H1 (cell line): Measurements from ENCODE around the gene NEURL1B. TPM values are rescaled to one million over a fixed set of nuclear protein-coding genes. Genes with fewer than 3 reads are reported as not detected.

ENCODE experiments used
- CTCF ChIA-PET: fragments of 300-600 bp; sonication (Branson Sonifier 250); formaldehyde crosslinking; loops from one replicate; lab custom pipeline; 2021; ENCODE audit not compliant: partially characterized antibody; lab: Charles Lee
- POLR2A ChIA-PET: fragments of 300-600 bp; sonication (Branson Sonifier 250); formaldehyde crosslinking; loops from one replicate; lab custom pipeline; 2021; ENCODE audit warnings: inconsistent platforms; ENCODE audit not compliant: partially characterized antibody; lab: Charles Lee
- DNase-seq, 2 experiments: peaks; one replicate each; pipeline versions ENCODE4 v3.0.0 to v3.0.0-alpha.2; 2010 to 2022; ENCODE audit warnings: low spot score in 2 of 2, low read depth in 1 of 2, mixed read lengths in 1 of 2
- FAIRE-seq: peaks from 2 replicates; lab custom pipeline; 2011; peaks lifted over from hg19 to GRCh38; lab: Jason Lieb, UNC
- H2AFZ ChIP-seq: 2 replicates; pipeline ENCODE4 v1.8.1; 2012; ENCODE audit warnings: low read length, inconsistent platforms
- H2AK5ac ChIP-seq: 2 replicates; pipeline ENCODE4 v1.6.1; 2013; ENCODE audit warnings: low read depth, low read length
- H2BK120ac ChIP-seq: replicated peaks from 2 replicates; pipeline ENCODE3; 2013; ENCODE audit warnings: low read depth, low read length, inconsistent platforms
- H2BK12ac ChIP-seq: 2 replicates; pipeline ENCODE4 v1.6.1; 2013; ENCODE audit warnings: low read depth, low read length
- H2BK15ac ChIP-seq: 2 replicates; pipeline ENCODE4 v1.6.1; 2013; ENCODE audit warnings: low read length
- H2BK20ac ChIP-seq: 2 replicates; pipeline ENCODE4 v1.6.1; 2013; ENCODE audit warnings: low read length
- H2BK5ac ChIP-seq: 2 replicates; pipeline ENCODE4 v1.6.1; 2013; ENCODE audit warnings: low read depth, low read length
- H3K14ac ChIP-seq: 2 replicates; pipeline ENCODE4 v1.6.1; 2013; ENCODE audit warnings: inconsistent platforms; ENCODE audit not compliant: insufficient read length
- H3K18ac ChIP-seq: 2 replicates; pipeline ENCODE4 v1.6.1; 2013; ENCODE audit warnings: low read length; ENCODE audit errors: extremely low read depth
- H3K23ac ChIP-seq: 2 replicates; pipeline ENCODE4 v1.6.1; 2013; ENCODE audit warnings: inconsistent platforms; ENCODE audit not compliant: insufficient read length
- H3K23me2 ChIP-seq: 2 replicates; pipeline ENCODE4 v1.6.1; 2013; ENCODE audit warnings: low read depth, low read length
- H3K27ac ChIP-seq: 2 replicates; pipeline ENCODE4 v1.6.1; 2011; ENCODE audit warnings: low read depth, low read length, inconsistent platforms
- H3K27me3 ChIP-seq, 4 experiments: replicated peaks in 1 of 4; 1 replicate in 1 of 4; 2 replicates in 3 of 4; pipeline versions ENCODE4 v1.6.1 to v1.8.1; 2011 to 2013; ENCODE audit warnings: low read length in 3 of 4, mild to moderate bottlenecking in 3 of 4, inconsistent platforms in 2 of 4, mixed read lengths in 2 of 4, moderate library complexity in 1 of 4; ENCODE audit not compliant: control insufficient read depth in 3 of 4, insufficient read depth in 3 of 4; ENCODE audit errors: extremely low read depth in 1 of 4
- H3K36me3 ChIP-seq, 4 experiments: 2 replicates each; pipeline versions ENCODE4 v1.6.1 to v1.8.1; 2011 to 2013; ENCODE audit warnings: mild to moderate bottlenecking in 4 of 4, low read length in 3 of 4, moderate library complexity in 2 of 4, control low read depth in 1 of 4, inconsistent platforms in 1 of 4; ENCODE audit not compliant: insufficient read depth in 4 of 4, control insufficient read depth in 2 of 4
- H3K4ac ChIP-seq: replicated peaks from 2 replicates; pipeline ENCODE3; 2013; ENCODE audit warnings: low read length, low read depth, mixed read lengths, inconsistent platforms; ENCODE audit not compliant: insufficient read length
- H3K4me1 ChIP-seq, 4 experiments: replicated peaks in 1 of 4; 1 replicate in 1 of 4; 2 replicates in 3 of 4; pipeline versions ENCODE4 v1.6.1 to v1.8.1; 2011 to 2013; ENCODE audit warnings: low read length in 3 of 4, inconsistent platforms in 2 of 4, mixed read lengths in 1 of 4; ENCODE audit not compliant: insufficient read depth in 4 of 4, control insufficient read depth in 3 of 4
- H3K4me2 ChIP-seq, 2 experiments: 2 replicates each; pipeline versions ENCODE4 v1.6.1 to v1.8.1; 2011 to 2013; ENCODE audit warnings: low read depth in 2 of 2, low read length in 2 of 2, control low read depth in 1 of 2, inconsistent platforms in 1 of 2, mild to moderate bottlenecking in 1 of 2; ENCODE audit not compliant: insufficient read depth in 1 of 2
- H3K4me3 ChIP-seq, 4 experiments: fragments of 200-600, 300-600 bp in 1 of 4; sonication (generic), shearing (Covaris generic), sonication (Bioruptor Twin) in 1 of 4; 2 replicates each; pipeline versions ENCODE4 v1.5.1 to v1.8.1; 2011 to 2016; ENCODE audit warnings: low read length in 4 of 4, low read depth in 3 of 4, control low read depth in 2 of 4, inconsistent platforms in 2 of 4, mild to moderate bottlenecking in 2 of 4, mixed read lengths in 1 of 4, moderate library complexity in 1 of 4; ENCODE audit not compliant: insufficient read depth in 2 of 4; ENCODE audit errors: extremely low read depth in 1 of 4
- H3K56ac ChIP-seq: replicated peaks from 2 replicates; pipeline ENCODE3; 2013; ENCODE audit warnings: low read depth, mild to moderate bottlenecking, mixed read lengths, low read length, inconsistent platforms; ENCODE audit not compliant: insufficient read length
- H3K79me1 ChIP-seq: 2 replicates; pipeline ENCODE4 v1.6.1; 2013; ENCODE audit warnings: low read depth, low read length, control low read depth
- H3K79me2 ChIP-seq, 2 experiments: 2 replicates each; pipeline versions ENCODE4 v1.6.1 to v1.8.1; 2012 to 2013; ENCODE audit warnings: low read length in 2 of 2, mild to moderate bottlenecking in 2 of 2, inconsistent platforms in 1 of 2; ENCODE audit not compliant: insufficient read depth in 2 of 2, control insufficient read depth in 1 of 2
- H3K9ac ChIP-seq, 4 experiments: replicated peaks in 1 of 4; 1 replicate in 1 of 4; 2 replicates in 3 of 4; pipeline versions ENCODE4 v1.6.1 to v1.8.1; 2011 to 2013; ENCODE audit warnings: low read depth in 3 of 4, low read length in 3 of 4, control low read depth in 2 of 4, mild to moderate bottlenecking in 2 of 4, moderate library complexity in 2 of 4, inconsistent platforms in 1 of 4; ENCODE audit errors: extremely low read depth in 1 of 4
- H3K9me3 ChIP-seq, 2 experiments: 2 replicates each; pipeline versions ENCODE4 v1.6.1 to v1.8.1; 2012 to 2013; ENCODE audit warnings: mild to moderate bottlenecking in 2 of 2, moderate library complexity in 2 of 2, control low read depth in 1 of 2, inconsistent platforms in 1 of 2, low read depth in 1 of 2, low read length in 1 of 2, mixed read lengths in 1 of 2; ENCODE audit not compliant: insufficient read depth in 2 of 2
- H4K20me1 ChIP-seq, 2 experiments: replicated peaks in 1 of 2; 2 replicates each; pipeline versions ENCODE3 to v1.8.1; 2011 to 2013; ENCODE audit warnings: inconsistent platforms in 2 of 2, low read length in 2 of 2, mild to moderate bottlenecking in 1 of 2; ENCODE audit not compliant: insufficient read depth in 2 of 2, control insufficient read depth in 1 of 2
- H4K5ac ChIP-seq: 2 replicates; pipeline ENCODE4 v1.6.1; 2013; ENCODE audit warnings: low read length, low read depth, mixed read lengths, inconsistent platforms; ENCODE audit not compliant: insufficient read length
- H4K8ac ChIP-seq: 2 replicates; pipeline ENCODE4 v1.8.0; 2013; ENCODE audit warnings: mild to moderate bottlenecking, moderate library complexity, low read length, inconsistent platforms; ENCODE audit not compliant: insufficient read depth; ENCODE audit errors: extremely low read depth
- H4K91ac ChIP-seq: replicated peaks from 2 replicates; pipeline ENCODE3; 2013; ENCODE audit warnings: low read length, mixed read lengths, inconsistent platforms; ENCODE audit not compliant: insufficient read length
- GABPA ChIP-seq: IDR thresholded peaks from 2 replicates; pipeline ENCODE4 v1.6.1; 2011; ENCODE audit warnings: mild to moderate bottlenecking, low read length, moderate library complexity, borderline replicate concordance; ENCODE audit not compliant: insufficient read depth
- HDAC2 ChIP-seq, 2 experiments: fragments of 300-600 bp in 1 of 2; sonication (generic) in 1 of 2; IDR thresholded peaks; 2 replicates each; pipeline ENCODE4 v1.6.1; 2011 to 2012; ENCODE audit warnings: low read depth in 2 of 2, low read length in 2 of 2, mild to moderate bottlenecking in 2 of 2, moderate library complexity in 2 of 2, borderline replicate concordance in 1 of 2, inconsistent platforms in 1 of 2
- MAX ChIP-seq: IDR thresholded peaks from 2 replicates; pipeline ENCODE4 v1.6.1; 2012; ENCODE audit warnings: inconsistent platforms
- TBP ChIP-seq: IDR thresholded peaks from 2 replicates; pipeline ENCODE4 v1.6.1; 2011; ENCODE audit warnings: low read depth, low read length, improper control_type of control experiment
- WGBS, 2 experiments: shearing (Covaris generic) in 1 of 2; methylation state at CpG; one replicate each; pipeline versions ENCODE4 v1.1.6 to v1.1.7; 2013 to 2015; ENCODE audit warnings: low lambda C conversion rate in 2 of 2, mixed read lengths in 2 of 2, inconsistent platforms in 1 of 2, low coverage in 1 of 2, missing lambda C conversion rate in 1 of 2; ENCODE audit not compliant: insufficient replicate concordance in 2 of 2, insufficient coverage in 1 of 2, insufficient read length in 1 of 2; ENCODE audit errors: extremely low coverage in 1 of 2, missing lambda C conversion rate in 1 of 2; 5-methylcytosine and 5-hydroxymethylcytosine counted together
- polyA plus RNA-seq, 7 experiments: library from polyadenylated mRNA; depleted of rRNA in 3 of 7; stranded (reverse) in 5 of 7; unstranded in 2 of 7; fragments of >200 nt in 5 of 7; fragments of 200-250 nt in 2 of 7; gene quantifications; 1 replicate in 5 of 7; 2 replicates in 1 of 7; 4 replicates in 1 of 7; pipeline versions ENCODE4 v1.2.1 to v1.2.3, GENCODE V29; 2011 to 2013; ENCODE audit warnings: missing spikeins in 2 of 7, mixed read lengths in 2 of 7
- total RNA-seq: library from RNA; stranded (reverse); fragmentation: NEBNext Ultra II Directional; extraction: Animal tissue kit (Norgen Biotek cat#: 25700); gene quantifications from 2 replicates; pipeline ENCODE4 v1.2.1, GENCODE V29; 2021

The NEURL1B gene
- total and polyA plus RNA-seq, 2 of the 8 experiments (the other 6 are each of a cell fraction or from before 2014, with no cell fraction given), result 3.3 to 6.1 TPM

GRCh38 chr5:172669386-172670004, 28.4 kb downstream of the NEURL1B start:
- Histone ChIP-seq H3K79me2 (no peaks in the 10 kb centered on the region), H2BK15ac (0 out of 2 replicates have a peak overlapping the region, but pooled peaks have one; percentile 46), H3K36me3 (no peaks in the 10 kb centered on the region), H2BK5ac (no peak overlapping the region), H2AK5ac (no peak overlapping the region), H3K56ac (no peak overlapping the region), H4K8ac (no peak overlapping the region), H3K23me2 (no peaks in the 10 kb centered on the region), H3K79me1 (peaks cover 2% of the 10 kb centered on the region; the same call in 1 of the 2 replicates), H4K5ac (no peak overlapping the region), H2BK120ac (no peak overlapping the region), H3K27ac (no peak overlapping the region), H3K4ac (no peak overlapping the region), H4K91ac (no peak overlapping the region), H3K14ac (no peak overlapping the region), H3K23ac (no peak overlapping the region), H3K9ac (no peak overlapping the region), H2AFZ (no peak overlapping the region), H3K4me2 (no peak overlapping the region)
- FAIRE-seq, result no peak
- POLR2A ChIA-PET, result no interaction called here
- no peak for DNase-seq
- CTCF ChIA-PET, result interaction anchor here (1.0 to 17.9 kb wide), 12 partner anchors 8 to 208 kb away, joined by 3 to 176 read pairs (median 5); partner anchors contain the start of gene NEURL1B
- WGBS, 2 experiments, result 95% methylated on average over 35 of the region's 45 CpGs; no CpG with 5 or more reads in 1 of the 2 experiments
- TF ChIP-seq TBP, result no peak
- no peak for TF ChIP-seq HDAC2 (IDR thresholded peaks at IDR 0.05; ENCODE audit: borderline replicate concordance in 1 of 2, low read depth in 2 of 2, low read length in 2 of 2)
- TF ChIP-seq GABPA, result 0 out of 2 replicates have a peak, but pooled peaks have one; percentile 17
- TF ChIP-seq MAX, result no peak
- TF ChIP-seq, all 59 proteins: peak for 1
- no peak overlapping the region for H3K4me3 ChIP-seq
- H3K18ac ChIP-seq, result no peak overlapping the region
- H2BK20ac ChIP-seq, result no peak overlapping the region
- no peaks in the 10 kb centered on the region for H4K20me1 ChIP-seq
- H2BK12ac ChIP-seq, result no peak overlapping the region
- no peaks in the 10 kb centered on the region for H3K9me3 ChIP-seq
- H3K27me3 ChIP-seq, result no peaks in the 10 kb centered on the region; a peak in 1 of 7 replicates
- H3K4me1 ChIP-seq, result no peaks in the 10 kb centered on the region
